ENCODE data around the gene SRMS.

SRMS gene

DNA sequence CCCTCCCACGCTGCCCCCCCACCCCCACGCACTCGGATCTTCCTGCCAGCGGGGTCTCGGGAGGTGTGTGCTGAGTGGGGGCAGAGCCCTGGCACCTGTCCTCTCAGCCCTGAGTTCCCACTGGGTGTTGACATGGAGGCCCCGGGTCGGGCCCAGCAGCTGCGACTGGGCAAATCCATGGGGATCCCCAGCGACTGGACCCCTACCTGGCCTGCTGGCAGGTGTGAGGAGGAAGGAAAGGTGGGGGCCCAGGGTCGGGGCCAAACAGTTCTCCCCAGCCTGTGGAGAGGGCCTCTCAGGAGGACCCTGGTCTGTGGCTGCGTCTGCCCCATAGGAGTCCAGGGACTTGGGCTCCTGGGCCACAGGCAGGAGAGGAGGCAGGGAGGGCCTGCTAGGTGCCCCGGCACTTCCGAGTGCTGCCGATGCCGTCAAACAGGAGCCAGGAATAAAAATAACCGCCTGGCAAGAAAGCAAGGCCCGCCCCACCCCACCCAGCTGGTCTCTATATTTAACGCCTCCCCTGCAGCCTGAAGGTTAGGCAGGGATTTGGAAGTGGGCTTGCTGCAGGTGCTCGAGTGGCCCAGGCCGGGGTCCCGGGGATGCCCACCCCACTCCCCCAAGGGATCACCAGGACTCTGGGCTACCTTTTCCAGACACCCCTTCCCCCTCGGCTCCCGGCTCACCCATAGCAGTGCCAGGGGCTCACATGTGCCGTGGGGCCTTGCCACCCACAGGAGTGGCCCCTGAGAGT lies 47.2 kb downstream of the SRMS start:
- no peak for DNase-seq (ENCODE audit: low spot score)
- no peak overlapping the region for H3K27ac ChIP-seq
- TF ChIP-seq, protein P1, sequence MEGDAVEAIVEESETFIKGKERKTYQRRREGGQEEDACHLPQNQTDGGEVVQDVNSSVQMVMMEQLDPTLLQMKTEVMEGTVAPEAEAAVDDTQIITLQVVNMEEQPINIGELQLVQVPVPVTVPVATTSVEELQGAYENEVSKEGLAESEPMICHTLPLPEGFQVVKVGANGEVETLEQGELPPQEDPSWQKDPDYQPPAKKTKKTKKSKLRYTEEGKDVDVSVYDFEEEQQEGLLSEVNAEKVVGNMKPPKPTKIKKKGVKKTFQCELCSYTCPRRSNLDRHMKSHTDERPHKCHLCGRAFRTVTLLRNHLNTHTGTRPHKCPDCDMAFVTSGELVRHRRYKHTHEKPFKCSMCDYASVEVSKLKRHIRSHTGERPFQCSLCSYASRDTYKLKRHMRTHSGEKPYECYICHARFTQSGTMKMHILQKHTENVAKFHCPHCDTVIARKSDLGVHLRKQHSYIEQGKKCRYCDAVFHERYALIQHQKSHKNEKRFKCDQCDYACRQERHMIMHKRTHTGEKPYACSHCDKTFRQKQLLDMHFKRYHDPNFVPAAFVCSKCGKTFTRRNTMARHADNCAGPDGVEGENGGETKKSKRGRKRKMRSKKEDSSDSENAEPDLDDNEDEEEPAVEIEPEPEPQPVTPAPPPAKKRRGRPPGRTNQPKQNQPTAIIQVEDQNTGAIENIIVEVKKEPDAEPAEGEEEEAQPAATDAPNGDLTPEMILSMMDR (IDR thresholded peaks at IDR 0.05): no peak
- H3K4me3 ChIP-seq: no peak overlapping the region

DNA sequence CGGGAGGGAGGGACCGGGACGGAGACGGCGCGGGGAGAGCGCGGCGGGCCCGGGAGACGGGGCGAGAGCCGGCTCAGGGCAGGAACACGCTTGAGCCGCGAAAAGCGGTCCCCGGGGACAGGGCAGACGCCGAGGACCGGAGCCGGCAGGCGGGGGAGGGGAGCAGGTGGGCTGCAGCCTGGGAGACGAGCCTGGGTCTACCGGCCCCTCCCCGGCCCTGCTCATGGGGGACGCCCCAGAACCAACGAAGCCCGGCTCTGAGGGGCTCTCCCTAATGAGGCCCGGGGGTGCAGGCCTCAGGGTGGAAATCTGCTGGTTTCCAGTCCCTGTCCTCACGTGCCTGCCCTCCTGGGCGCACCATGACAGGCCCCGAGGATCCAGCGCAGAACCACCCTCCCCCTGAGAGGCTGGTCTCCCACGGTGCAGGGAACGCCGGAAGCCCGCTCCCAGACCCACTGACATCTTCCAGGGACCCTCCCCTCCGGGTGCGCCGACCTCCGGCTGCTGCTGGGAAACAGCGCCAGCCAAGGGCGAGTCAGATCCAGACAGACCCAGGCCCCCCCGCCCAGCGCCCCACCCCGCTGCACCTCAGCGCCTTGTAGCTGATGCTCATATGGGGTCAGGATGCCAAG lies 48.1 kb downstream of the SRMS start:
- Histone ChIP-seq H3K4me3 (peak overlapping the region; percentile 73), H3K27ac (no peak overlapping the region)
- TF ChIP-seq, protein P1 (IDR thresholded peaks at IDR 0.05): no peak
- DNase-seq (ENCODE audit: low spot score): no peak

GRCh38 chr20:63498960-63499337 lies 48.6 kb downstream of the SRMS start, which contains the start of gene EEF1A2:
Gene EEF1A2, minus strand, starts transcription at chr20:63499083. Its CDS starts 1,320 bp downstream, at chr20:63497763.
- DNase-seq (ENCODE audit: low spot score): no peak
- H3K4me3 ChIP-seq: peak within 1 kb of the TSS; percentile 73
- H3K27ac ChIP-seq: no peak within 1 kb of the TSS
- TF ChIP-seq, protein P1 (IDR thresholded peaks at IDR 0.05): no peak

DNA sequence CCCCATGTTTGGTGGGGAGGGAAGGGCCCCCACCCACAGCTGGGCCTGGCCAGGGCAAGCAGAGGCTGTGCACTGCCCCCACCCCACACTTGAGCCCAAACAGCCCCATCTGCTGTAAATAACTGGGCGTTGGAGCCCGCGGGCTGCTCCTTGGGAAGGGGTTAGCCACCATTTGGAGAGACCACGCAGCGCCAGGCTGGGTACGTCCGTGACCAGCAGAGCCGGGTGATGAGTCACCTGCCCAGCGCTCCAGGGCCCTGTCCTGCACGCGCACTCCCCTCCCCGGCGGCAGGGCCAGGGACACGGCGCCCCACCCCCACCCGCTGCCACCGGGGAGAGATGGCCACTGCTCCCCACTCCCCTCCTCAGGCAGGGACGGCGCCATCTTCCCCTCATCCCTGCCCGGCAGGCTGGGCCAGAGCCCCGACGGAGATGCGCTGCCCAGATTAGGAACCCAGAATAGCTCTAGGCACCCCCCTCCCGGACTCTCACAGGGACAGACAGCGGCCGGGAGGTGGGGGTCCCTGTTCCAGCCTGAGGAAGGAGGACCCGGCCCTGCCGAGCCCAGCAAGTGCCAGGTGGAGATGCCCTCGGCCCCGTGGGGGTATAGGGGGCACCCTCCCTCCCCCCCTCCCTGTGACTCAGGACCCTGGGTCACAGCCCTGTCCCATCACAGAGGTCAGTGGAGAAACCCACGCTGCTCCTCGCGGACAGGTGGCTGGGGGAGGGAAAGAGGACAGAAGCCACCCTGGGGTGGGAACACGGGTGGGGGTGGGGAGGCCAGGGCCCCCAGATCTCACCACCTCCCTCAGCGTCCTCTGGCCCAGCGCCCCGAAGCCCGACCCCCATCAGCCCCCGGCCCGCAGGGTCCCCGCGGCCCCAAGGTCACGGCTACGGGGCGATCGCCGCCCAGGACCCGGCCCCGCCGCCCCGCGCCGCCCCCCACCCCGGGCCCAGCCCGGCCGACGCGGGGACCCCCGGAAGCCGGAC lies 49.3 kb downstream of the SRMS start:
- H3K27ac ChIP-seq: no peak overlapping the region
- peak overlapping the region; percentile 73 for H3K4me3 ChIP-seq
- DNase-seq (ENCODE audit: low spot score): no peak
- TF ChIP-seq, protein P1 (IDR thresholded peaks at IDR 0.05): no peak

- TF ChIP-seq, protein P1 (IDR thresholded peaks at IDR 0.05): no peak
- no peak for DNase-seq (ENCODE audit: low spot score)
- peak overlapping the region; percentile 73 for H3K4me3 ChIP-seq
- no peak overlapping the region for H3K27ac ChIP-seq
These were observed 50.2 kb downstream of the SRMS start for GRCh38 chr20:63497138-63497945.

DNA sequence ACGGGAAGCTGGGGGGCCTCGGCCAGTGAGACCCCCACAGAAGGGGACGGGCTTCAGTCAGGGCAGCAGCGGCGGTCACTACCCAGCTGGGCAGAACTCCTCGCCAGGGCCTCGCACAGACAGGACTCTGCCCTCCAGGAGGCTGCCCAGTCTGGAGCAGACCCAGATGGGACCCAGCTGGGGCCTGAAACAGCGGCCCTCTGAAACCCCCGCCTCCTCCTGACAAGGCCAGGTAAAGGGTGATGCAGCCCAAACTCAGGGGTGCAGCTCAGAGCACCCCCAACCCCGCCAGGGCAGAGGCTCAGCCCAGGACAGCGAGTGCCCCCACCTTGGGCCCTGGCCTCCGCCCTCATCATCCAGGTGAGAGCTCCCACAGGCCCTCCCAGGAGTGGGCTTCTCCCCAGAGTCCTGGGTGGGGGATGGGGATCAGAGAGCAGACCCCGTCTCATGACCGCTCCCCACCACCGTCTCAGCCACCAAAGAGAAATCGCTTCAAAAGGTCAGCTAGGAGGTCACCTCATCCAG lies 50.9 kb downstream of the SRMS start:
- no peak for DNase-seq (ENCODE audit: low spot score)
- peak overlapping the region; percentile 65 for H3K4me3 ChIP-seq
- TF ChIP-seq, protein P1 (IDR thresholded peaks at IDR 0.05): no peak
- H3K27ac ChIP-seq: no peak overlapping the region
